Measurements from ENCODE around the gene PDAP1. TPM values are rescaled to one million over a fixed set of nuclear protein-coding genes. Genes with fewer than 3 reads are reported as not detected.

The PDAP1 gene
- total RNA-seq, 1 experiment from 2014 or later: 87.2 TPM

DNA sequence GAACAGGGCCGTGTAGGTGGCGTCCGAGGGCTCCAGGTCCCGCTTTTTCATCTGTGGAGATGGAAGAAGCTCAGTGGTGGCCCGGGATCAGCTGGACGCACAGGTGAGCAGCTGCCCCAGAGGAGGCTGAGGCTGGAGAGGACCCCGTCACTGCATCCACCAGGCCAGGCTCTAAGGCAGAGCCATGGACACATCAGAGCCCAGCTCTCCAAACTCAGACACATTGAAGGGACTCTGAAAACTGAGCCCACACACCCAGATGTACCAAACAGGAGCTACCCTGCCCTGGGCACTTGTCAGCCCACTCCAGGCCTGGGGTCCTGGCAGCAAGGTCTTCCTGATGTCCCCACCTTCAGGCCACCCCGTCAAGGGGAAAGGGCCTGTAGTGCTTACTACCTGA lies 21.4 kb upstream of the PDAP1 start:
- no peak overlapping the region for H3K4me3 Mint-ChIP-seq (ENCODE audit: low read depth, unreplicated experiment)
- H3K27ac Mint-ChIP-seq (ENCODE audit: unreplicated experiment): no peak overlapping the region
- TF ChIP-seq, protein P1, sequence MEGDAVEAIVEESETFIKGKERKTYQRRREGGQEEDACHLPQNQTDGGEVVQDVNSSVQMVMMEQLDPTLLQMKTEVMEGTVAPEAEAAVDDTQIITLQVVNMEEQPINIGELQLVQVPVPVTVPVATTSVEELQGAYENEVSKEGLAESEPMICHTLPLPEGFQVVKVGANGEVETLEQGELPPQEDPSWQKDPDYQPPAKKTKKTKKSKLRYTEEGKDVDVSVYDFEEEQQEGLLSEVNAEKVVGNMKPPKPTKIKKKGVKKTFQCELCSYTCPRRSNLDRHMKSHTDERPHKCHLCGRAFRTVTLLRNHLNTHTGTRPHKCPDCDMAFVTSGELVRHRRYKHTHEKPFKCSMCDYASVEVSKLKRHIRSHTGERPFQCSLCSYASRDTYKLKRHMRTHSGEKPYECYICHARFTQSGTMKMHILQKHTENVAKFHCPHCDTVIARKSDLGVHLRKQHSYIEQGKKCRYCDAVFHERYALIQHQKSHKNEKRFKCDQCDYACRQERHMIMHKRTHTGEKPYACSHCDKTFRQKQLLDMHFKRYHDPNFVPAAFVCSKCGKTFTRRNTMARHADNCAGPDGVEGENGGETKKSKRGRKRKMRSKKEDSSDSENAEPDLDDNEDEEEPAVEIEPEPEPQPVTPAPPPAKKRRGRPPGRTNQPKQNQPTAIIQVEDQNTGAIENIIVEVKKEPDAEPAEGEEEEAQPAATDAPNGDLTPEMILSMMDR (IDR thresholded peaks at IDR 0.05; ENCODE audit: unreplicated experiment): no peak
- DNase-seq: no peak
- CTCF ChIA-PET: no interaction called here
- peaks cover 25% of the 10 kb centered on the region for H3K36me3 Mint-ChIP-seq (ENCODE audit: insufficient read depth, unreplicated experiment)
- BruUV-seq (replicated peaks): no TSS peak
- intact Hi-C loops (cut with micrococcal nuclease; ENCODE audit: unreplicated experiment): no loop called here
- H3K27me3 Mint-ChIP-seq (ENCODE audit: unreplicated experiment): no peaks in the 10 kb centered on the region
- no peaks in the 10 kb centered on the region for H3K9me3 Mint-ChIP-seq (ENCODE audit: low read depth, unreplicated experiment)
- H3K4me1 Mint-ChIP-seq (ENCODE audit: low read depth, unreplicated experiment): no peaks in the 10 kb centered on the region

DNA sequence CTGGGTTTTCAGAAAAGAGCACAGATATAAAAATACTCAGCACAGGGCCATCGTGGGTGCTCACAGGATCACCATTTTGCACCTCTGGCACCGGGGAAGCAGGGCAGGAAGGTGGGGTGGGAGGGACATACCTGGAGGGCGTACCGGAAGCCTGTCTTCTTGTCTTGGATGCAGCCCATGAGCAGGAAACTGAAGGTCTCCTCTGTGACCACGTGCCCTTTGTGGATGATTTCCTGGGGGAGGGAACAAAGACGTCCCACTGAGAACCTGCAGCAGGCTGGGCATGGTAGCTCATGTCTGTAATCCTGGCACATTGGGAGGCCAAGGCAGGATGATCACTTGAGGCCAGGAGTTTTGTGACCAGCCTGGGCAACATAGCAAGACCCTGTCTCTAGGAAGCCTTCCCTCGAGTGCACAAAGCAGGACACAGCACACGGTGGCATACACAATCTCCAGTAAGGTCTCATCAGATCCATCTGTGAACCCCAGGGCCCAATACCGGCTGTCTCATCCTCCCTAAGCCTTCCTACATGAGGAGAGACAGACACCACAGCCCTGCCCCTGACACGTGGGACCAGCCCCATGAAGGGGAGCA lies 20.7 kb upstream of the PDAP1 start:
- TF ChIP-seq, protein P1 (IDR thresholded peaks at IDR 0.05; ENCODE audit: unreplicated experiment): no peak
- CTCF ChIA-PET: no interaction called here

DNA sequence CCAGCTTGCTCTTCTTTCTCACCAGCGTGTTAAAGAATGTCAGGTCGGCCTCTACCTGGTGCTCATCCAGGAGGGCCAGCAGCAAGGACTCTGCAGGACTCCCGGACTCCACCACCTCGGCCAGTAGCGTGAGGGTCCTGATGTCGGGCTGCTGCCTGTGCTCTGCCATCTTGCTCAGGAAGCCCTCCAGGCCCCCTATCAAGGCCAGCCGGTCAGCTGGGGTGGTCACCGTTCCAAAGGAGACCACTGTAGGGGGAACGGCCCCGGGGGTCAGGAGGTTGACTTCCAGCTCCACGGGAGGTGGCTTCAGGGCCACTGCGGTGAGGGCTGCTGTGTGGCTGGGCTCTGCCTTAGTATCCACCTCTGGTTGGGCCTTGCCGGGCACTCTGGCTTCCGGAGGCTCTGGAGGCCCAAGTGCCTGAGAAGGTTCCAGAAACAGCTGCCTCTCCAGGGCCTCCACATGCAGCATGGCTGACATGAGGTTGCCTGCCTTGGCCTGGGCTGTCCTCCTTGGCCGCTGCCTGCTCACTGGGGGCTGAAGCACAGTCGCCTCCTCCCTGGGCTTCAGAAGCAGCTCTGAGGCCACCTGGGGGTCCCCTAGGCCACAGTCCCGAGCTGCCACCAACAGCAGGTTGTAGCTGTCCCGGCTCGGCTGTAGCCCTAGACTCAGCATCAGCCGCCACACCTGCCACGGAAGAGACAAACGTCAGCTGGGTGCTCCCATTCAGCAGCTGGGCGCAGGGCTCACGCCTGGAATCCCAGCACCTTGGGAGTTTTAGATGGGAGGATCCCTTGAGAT lies 16.7 kb upstream of the PDAP1 start:
- Mint-ChIP-seq H3K36me3 (ENCODE audit: insufficient read depth, unreplicated experiment) (peaks cover 33% of the 10 kb centered on the region), H3K27ac (ENCODE audit: unreplicated experiment) (no peak overlapping the region), H3K4me1 (ENCODE audit: low read depth, unreplicated experiment) (no peaks in the 10 kb centered on the region), H3K27me3 (ENCODE audit: unreplicated experiment) (no peaks in the 10 kb centered on the region), H3K9me3 (ENCODE audit: low read depth, unreplicated experiment) (no peaks in the 10 kb centered on the region), H3K4me3 (ENCODE audit: low read depth, unreplicated experiment) (no peak overlapping the region)
- no peak for DNase-seq
- CTCF ChIA-PET: no interaction called here
- intact Hi-C loops (cut with micrococcal nuclease; ENCODE audit: unreplicated experiment): no loop called here
- TF ChIP-seq, protein P1 (IDR thresholded peaks at IDR 0.05; ENCODE audit: unreplicated experiment): no peak
- no TSS peak for BruUV-seq (replicated peaks)

More for the DNA sequence above, 20.7 kb upstream of the PDAP1 start:
- BruUV-seq (replicated peaks): no TSS peak
- no peak for DNase-seq
- H3K9me3 Mint-ChIP-seq (ENCODE audit: low read depth, unreplicated experiment): no peaks in the 10 kb centered on the region
- H3K36me3 Mint-ChIP-seq (ENCODE audit: insufficient read depth, unreplicated experiment): peaks cover 22% of the 10 kb centered on the region
- H3K4me3 Mint-ChIP-seq (ENCODE audit: low read depth, unreplicated experiment): no peak overlapping the region
- H3K27ac Mint-ChIP-seq (ENCODE audit: unreplicated experiment): no peak overlapping the region
- no peaks in the 10 kb centered on the region for H3K27me3 Mint-ChIP-seq (ENCODE audit: unreplicated experiment)
- intact Hi-C loops (cut with micrococcal nuclease; ENCODE audit: unreplicated experiment): no loop called here
- no peaks in the 10 kb centered on the region for H3K4me1 Mint-ChIP-seq (ENCODE audit: low read depth, unreplicated experiment)

DNA sequence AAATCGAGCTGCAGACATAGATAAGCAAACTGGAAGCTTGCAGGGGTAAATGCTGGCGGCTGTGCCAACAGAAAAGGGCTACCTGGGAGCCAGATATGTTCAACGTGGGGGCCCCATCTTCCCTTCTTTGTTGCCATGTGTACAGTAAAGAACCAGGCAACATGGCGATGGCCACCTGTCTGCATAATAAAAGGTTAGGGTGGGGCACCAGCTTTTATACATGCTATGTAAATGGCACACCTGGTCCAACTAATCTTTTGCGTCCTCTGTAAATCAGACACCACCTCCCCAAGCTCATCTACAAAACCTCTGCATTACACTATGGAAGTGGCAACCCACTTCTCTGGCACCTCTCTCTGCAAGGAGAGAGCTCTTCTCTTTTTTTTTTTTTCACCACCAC lies 14.2 kb upstream of the PDAP1 start:
- intact Hi-C loops (cut with micrococcal nuclease; ENCODE audit: unreplicated experiment): no loop called here
- no peak overlapping the region for H3K4me3 Mint-ChIP-seq (ENCODE audit: low read depth, unreplicated experiment)
- no peak overlapping the region for H3K27ac Mint-ChIP-seq (ENCODE audit: unreplicated experiment)
- no peak for DNase-seq
- BruUV-seq (replicated peaks): no TSS peak
- H3K27me3 Mint-ChIP-seq (ENCODE audit: unreplicated experiment): no peaks in the 10 kb centered on the region
- no peaks in the 10 kb centered on the region for H3K4me1 Mint-ChIP-seq (ENCODE audit: low read depth, unreplicated experiment)
- no peaks in the 10 kb centered on the region for H3K9me3 Mint-ChIP-seq (ENCODE audit: low read depth, unreplicated experiment)
- CTCF ChIA-PET: interaction anchor here (0.6 kb wide), 1 partner anchor 31 kb away, joined by 5 read pairs; no protein-coding TSS in a partner anchor
- H3K36me3 Mint-ChIP-seq (ENCODE audit: insufficient read depth, unreplicated experiment): peaks cover 38% of the 10 kb centered on the region
- TF ChIP-seq, protein P1 (IDR thresholded peaks at IDR 0.05; ENCODE audit: unreplicated experiment): no peak

Data from Calu3 (cell line).